Kidney glomerular epithelial cell (primary cell): ENCODE data around the gene GDPD4.

Experiments
- DNase-seq: peaks from one replicate; lab custom pipeline; 2025; lab: John Stamatoyannopoulos, UW

The GDPD4 gene

DNA sequence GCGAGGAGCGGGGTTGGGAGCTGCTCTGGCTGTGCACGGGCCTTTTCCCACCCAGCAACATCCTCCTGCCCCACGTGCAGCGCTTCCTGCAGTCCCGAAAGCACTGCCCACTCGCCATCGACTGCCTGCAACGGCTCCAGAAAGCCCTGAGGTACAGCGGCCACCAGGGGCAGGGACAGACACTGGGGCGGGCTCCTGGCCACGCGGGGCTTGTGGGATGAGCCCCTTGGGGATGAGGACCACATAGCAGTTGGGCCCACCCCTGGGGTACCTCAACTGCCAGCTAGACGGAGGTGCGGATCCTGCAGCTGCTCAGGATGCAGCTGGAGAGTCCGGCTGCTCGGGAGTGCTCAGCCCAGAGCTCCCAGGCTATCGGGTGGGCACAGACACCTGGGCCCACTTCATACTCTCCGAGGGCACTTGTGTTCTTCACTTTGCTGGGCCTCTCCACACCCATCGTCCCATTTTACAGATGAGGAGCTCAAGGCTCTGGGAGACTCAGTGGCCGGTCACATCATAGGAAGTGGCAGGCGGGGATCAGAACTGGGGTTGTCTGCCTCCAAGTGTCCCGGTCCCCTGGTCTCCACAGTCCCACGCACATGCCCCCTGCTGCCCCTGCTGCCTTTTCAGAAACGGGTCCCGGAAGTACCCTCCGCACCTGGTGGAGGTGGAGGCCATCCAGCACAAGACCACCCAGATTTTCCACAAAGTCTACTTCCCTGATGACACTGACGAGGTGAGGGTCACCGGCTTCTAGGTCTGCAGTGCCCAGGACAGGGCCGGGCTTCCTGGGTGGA is 95.8 kb downstream of the GDPD4 start:
- no peak for DNase-seq

GRCh38 chr11:77204754-77205466 is 96.6 kb downstream of the GDPD4 start:
- no peak for DNase-seq

GRCh38 chr11:77203901-77204753 is 97.4 kb downstream of the GDPD4 start:
- no peak for DNase-seq

DNA sequence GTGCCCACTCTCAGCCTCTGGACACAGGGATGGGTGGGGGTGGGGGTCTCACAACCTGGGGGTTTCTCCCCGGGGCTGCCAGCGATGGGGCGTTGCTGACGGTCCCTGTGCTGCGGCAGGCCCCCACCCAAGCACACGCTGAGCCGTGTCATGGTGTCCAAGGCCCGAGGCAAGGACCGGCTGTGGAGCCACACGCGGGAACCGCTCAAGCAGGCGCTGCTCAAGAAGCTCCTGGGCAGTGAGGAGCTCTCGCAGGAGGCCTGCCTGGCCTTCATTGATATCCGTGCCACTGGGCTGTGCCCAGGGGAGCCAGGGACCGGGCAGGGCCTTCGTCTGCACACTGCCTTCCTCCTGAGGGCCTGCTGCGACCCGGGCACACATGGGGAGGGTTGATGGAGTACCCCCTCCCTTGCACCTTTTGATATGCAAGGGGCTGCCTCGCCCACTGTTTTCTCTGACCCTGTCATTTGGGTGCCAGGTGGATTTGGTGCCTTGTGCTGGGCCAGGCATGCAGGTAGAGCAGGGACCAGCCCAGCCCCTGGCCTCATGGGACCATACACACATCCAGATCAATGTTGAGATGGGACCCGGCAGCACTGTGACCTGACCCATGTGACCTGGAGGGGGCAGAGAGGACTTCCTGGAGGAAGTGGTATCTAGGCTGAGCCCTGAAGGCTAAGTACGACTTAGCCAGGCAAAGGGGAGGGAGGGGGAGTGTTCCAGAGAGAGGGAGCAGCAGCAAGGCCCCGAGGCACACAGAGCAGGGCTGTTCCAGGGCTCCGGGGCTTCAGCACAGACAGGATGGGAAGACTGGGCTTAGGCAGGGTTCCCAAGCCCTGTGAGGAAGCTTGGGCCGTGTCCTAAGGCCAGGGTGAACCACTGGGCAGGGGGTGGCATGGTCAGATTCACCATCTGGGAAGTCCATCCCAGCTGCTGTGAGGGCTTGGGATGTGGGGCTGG is 98.3 kb downstream of the GDPD4 start:
- DNase-seq: no peak

DNA sequence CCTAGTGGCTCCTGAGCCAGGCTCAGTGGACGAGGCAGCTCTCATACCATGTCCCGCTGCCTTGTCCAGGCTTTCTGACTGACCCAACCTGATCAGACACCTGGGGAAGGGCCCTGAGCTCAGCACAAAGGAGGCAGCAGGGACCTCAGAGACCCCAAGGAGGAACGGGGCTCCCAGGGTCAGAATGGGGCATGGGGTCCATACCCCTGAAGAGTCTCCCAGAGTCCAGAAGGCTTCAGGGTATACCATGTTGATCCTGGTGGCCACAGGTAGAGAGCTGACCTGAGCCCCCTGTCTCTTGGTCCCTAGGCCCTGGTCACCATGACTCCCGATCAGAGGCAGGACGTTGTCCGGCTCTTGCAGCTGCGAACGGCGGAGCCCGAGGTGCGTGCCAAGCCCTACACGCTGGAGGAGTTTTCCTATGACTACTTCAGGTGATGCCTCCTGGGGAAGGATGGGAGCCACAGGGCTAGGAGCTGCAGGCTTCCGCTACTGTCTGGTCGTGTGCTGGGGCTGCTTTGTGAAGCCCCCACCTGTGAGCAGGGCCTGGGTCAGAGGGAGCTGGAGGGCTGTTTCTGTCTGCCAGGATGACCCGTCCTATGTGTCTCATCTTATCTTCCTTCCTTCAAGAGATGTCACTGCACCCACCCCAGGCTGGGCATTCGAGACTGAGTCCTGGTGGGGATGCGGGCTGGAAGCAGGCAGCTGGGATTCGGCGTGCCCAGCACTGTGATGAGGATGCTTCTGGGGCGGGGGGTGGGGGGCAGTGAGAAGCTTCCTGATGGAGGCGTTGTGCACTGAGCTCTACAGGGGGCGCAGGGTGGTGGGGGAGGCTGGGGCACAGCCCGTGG is 99.3 kb downstream of the GDPD4 start:
- no peak for DNase-seq

DNA sequence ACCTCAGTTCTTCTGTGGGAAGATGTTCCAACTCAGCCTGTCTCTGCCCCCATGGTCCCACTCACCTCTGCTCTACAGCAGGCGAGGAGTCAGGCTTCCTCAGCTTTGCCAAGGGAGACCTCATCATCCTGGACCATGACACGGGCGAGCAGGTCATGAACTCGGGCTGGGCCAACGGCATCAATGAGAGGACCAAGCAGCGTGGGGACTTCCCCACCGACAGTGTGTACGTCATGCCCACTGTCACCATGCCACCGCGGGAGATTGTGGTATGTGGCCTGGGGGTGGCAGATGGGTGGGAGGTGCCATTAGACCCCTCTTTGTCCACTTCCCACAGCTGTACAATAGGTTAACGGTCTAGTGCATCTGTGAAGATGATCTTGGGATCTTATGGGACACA is 100.1 kb downstream of the GDPD4 start:
- no peak for DNase-seq

GRCh38 chr11:77200351-77201268 is 100.9 kb downstream of the GDPD4 start:
- DNase-seq: no peak

GRCh38 chr11:77199137-77199745 is 102.2 kb downstream of the GDPD4 start:
- DNase-seq: no peak

DNA sequence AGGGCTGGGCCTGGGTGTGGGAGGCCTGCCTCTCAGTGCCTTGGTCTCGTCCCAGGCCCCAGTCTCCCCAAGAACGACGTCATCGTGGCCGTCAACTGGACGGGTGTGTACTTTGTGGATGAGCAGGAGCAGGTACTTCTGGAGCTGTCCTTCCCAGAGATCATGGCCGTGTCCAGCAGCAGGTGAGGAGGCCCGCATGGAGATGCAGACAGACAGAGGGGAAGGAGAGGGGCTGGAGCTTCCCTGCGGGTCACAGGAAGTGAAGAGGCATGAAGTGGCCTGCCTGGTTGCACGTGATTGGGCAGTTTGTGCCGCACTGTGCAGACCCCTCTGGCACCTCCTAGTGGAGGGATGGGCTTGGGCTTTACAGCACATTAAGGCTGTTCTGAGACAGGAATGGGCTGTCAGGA is 103.0 kb downstream of the GDPD4 start:
- no peak for DNase-seq

GRCh38 chr11:77197626-77198320 is 103.7 kb downstream of the GDPD4 start:
- DNase-seq: no peak

DNA sequence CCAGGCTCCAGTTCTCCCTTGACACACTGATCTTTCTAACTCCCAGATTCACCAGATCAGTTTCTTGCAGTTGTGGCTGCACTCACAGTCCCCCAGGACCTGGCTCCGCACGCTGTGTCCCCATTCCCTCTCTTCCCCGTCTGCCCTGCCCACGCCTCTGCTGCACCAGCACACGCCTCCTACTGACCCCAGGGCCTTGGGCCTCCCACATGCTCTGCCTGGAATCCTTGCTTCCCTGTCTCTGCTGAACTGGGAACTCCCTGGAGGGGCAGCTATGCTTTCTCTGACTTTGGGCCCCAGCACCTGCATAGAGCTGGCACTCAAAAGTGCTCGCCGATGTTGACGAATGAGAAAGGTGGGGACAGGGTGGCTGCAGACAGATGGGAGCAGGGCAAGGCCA is 104.5 kb downstream of the GDPD4 start:
- DNase-seq: no peak

- no peak for DNase-seq
Measured at GRCh38 chr11:77195071-77195755, 106.3 kb downstream of the GDPD4 start.

DNA sequence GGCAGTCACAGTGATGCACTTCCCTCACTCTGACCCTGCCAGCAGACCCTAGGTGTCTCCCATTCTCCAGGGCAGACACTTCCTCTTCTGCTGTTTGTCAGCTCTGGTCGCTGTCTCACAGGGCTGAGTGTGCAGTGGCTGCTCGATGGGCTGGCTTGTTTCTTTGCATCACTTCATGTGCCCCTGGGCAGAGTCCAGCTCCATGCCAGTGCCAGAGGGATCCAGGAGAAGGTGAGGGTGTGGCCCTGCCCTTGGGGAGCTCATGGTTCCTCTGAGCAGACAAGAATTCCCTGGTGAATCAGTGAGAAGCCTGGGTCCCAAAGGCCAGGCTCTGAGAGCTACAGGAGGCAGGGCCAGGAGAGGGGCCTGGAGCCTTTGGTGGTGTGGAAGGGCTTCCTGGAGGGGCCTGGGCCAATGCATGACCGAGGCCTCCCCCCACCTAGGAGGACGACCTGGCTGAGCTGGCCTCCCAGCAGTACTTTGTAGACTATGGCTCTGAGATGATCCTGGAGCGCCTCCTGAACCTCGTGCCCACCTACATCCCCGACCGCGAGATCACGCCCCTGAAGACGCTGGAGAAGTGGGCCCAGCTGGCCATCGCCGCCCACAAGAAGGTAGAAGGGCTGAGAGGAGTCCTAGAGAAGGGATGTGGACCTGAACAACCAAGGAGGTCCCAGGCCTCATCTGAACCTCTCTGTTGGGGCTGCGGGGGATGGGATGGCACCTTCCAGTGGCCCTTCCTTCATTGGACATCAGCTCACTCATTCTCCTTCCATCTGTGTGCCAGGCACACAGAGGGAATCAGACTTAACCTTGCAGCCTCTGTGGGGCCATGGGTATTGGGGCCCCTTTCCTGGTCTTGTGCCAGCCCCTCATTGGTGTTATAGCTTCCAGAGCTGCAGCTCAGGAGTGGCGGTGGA is 107.3 kb downstream of the GDPD4 start:
- no peak for DNase-seq

- DNase-seq: no peak
Measured at GRCh38 chr11:77193167-77193566, 108.3 kb downstream of the GDPD4 start.

DNA sequence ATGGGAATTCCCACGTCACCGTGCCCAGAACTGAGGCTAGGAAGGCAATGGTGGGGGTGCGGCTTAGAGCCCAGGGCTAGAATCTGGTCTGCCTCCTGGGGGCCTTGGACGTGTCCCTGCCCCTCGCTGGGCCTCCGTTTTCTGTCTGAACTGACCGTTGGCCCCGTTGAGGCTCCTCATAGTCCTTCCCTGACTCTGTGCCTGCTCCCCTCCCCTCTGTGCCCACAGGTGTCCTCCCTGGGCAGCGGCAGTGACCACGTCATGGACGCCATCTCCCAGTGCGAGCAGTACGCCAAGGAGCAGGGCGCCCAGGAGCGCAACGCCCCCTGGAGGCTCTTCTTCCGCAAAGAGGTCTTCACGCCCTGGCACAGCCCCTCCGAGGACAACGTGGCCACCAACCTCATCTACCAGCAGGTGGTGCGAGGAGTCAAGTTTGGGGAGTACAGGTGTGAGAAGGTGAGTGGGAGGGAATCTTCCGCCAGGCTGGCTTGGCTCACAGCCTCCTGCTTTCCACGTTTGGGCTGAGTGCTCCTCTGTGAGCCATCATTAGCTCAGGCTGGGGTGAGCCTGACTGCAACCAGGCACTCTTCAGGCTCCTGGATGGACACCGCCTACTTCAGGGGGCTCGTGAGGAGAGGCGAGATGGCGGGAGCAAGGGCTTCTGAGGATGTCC is 109.5 kb downstream of the GDPD4 start:
- peak; percentile 73 for DNase-seq

DNA sequence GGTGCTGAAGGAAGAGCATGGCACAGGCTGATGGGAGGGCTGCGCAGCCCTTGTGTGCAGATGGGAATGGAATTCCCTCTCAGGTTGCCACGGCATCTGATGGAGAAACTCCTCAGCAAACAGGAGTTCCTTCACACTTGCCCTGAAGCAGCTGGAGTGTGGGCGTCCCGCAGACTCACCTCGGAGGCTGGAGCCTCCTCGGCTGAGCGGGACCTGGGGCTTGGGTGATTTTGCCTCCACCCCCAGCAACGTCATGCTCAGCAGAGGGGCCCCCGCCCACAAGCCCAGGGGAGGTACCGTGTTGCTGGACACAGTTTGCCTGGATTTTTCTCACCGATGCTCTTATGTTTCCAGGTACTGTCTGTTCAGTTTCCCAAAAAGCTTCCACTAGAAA is 110.1 kb downstream of the GDPD4 start:
- no peak for DNase-seq
